Spleen (tissue), 11 donors: ENCODE results near the gene TESK1. TPM values are rescaled to one million over a fixed set of nuclear protein-coding genes. Genes with fewer than 3 reads are reported as not detected.
"Not testable (repeated sequence)": the region's sequence is repeated elsewhere in the genome, so short reads cannot be mapped to it uniquely, and the experiment has no call there.

Experiments used
- DNase-seq: peaks from one replicate; pipeline ENCODE4 v3.0.0-alpha.2; 2020
- H3K27ac ChIP-seq, 8 donors: fragments of 200-600 bp; sonication (generic) in 7 of 8; 1 replicate in 4 of 8; 2 replicates in 4 of 8; pipeline versions ENCODE4 v1.5.0 to v1.8.0; 2016 to 2021; ENCODE audit warnings: inconsistent platforms in 4 of 8, mild to moderate bottlenecking in 4 of 8, moderate library complexity in 1 of 8
- H3K27me3 ChIP-seq, 7 donors: fragments of 200-600 bp; sonication (generic) in 6 of 7; replicated peaks in 1 of 7; 1 replicate in 4 of 7; 2 replicates in 3 of 7; pipeline versions ENCODE4 v1.5.0 to v1.8.0; 2016 to 2021; ENCODE audit warnings: inconsistent platforms in 3 of 7, mild to moderate bottlenecking in 1 of 7
- H3K36me3 ChIP-seq, 6 donors: fragments of 200-600 bp; sonication (generic) in 5 of 6; 1 replicate in 4 of 6; 2 replicates in 2 of 6; pipeline versions ENCODE4 v1.5.0 to v1.8.0; 2016 to 2021; ENCODE audit warnings: inconsistent platforms in 2 of 6
- H3K4me1 ChIP-seq, 6 donors: fragments of 200-600 bp; sonication (generic) in 5 of 6; 1 replicate in 3 of 6; 2 replicates in 3 of 6; pipeline versions ENCODE4 v1.5.0 to v1.8.0; 2016 to 2021; ENCODE audit warnings: inconsistent platforms in 3 of 6
- H3K4me3 ChIP-seq, 8 donors: fragments of 200-600 bp; sonication (generic) in 7 of 8; 1 replicate in 4 of 8; 2 replicates in 4 of 8; pipeline versions ENCODE4 v1.5.0 to v1.8.0; 2016 to 2021; ENCODE audit warnings: inconsistent platforms in 4 of 8, mild to moderate bottlenecking in 4 of 8, moderate library complexity in 2 of 8
- H3K9me3 ChIP-seq, 8 donors: fragments of 200-600 bp; sonication (generic) in 7 of 8; 1 replicate in 4 of 8; 2 replicates in 4 of 8; pipeline versions ENCODE4 v1.5.0 to v1.8.0; 2016 to 2021; ENCODE audit warnings: inconsistent platforms in 4 of 8
- CTCF ChIP-seq, 11 experiments: fragments of 200-600 bp in 7 of 11; fragments of 450-650 bp in 4 of 11; sonication (generic) in 4 of 11; IDR thresholded peaks in 8 of 11; conservative IDR thresholded peaks in 3 of 11; 1 replicate in 7 of 11; 2 replicates in 4 of 11; pipeline versions ENCODE4 v1.4.0 to v1.8.0; 2016 to 2021; ENCODE audit warnings: antibody characterized with exemption in 11 of 11, inconsistent platforms in 4 of 11, mild to moderate bottlenecking in 1 of 11
- POLR2A ChIP-seq, 3 donors: fragments of 450-650 bp; IDR thresholded peaks; one replicate each; pipeline ENCODE4 v1.5.1; 2017; ENCODE audit warnings: antibody characterized with exemption in 3 of 3, mild to moderate bottlenecking in 1 of 3
- POLR2AphosphoS5 ChIP-seq, 3 donors: sonication (generic); formaldehyde crosslinking; IDR thresholded peaks; one replicate each; pipeline ENCODE4 v1.5.1; 2017; ENCODE audit warnings: antibody characterized with exemption in 3 of 3
- WGBS, 5 donors: extraction: QIAGEN DNeasy Blood & Tissue Kit in 3 of 5; methylation state at CpG; one replicate each; pipeline versions ENCODE4 v1.1.5 to v1.1.7; 2013 to 2018; 5-methylcytosine and 5-hydroxymethylcytosine counted together
- intact Hi-C: fragments of 100-400 bp; cut with DNase I; formaldehyde crosslinking; loops from one replicate; pipeline ENCODE4 v1.15.0; 2023; ENCODE audit warnings: low total_unique reads
- polyA plus RNA-seq, 3 donors: library from polyadenylated mRNA; stranded (reverse); fragments of 200-250 nt; gene quantifications; one replicate each; pipeline ENCODE4 v1.2.1, GENCODE V29; 2013
- total RNA-seq, 7 donors: library from RNA; depleted of rRNA in 3 of 7; stranded (reverse); fragments of >200 nt in 3 of 7; fragmentation: NEBNext Ultra II Directional in 4 of 7; extraction: Animal tissue kit (Norgen Biotek cat#: 25700) in 4 of 7; gene quantifications; one replicate each; pipeline versions ENCODE4 v1.1.0 to v1.2.1, GENCODE V29; 2016 to 2021
- donor health status: healthy with polysubstance abuse.
- donor health status: DM: no; HTN: no; CAD: no; lungs with moderate emphysema.
- donor health status: DM: no; HTN: no; CAD: no.
- donor health status: Bipolar disorder and iron deficiency.
- donor health status: healthy.
- donor health status: DM: no; HTN: no; CAD: no.
- donor health status: DM: yes; HTN: yes; CAD: no.

Gene TESK1
- total and polyA plus RNA-seq, 10 donors: 15.6 to 47.1 (median 31.6) TPM

GRCh38 chr9:35609820-35610163 lies 4.7 kb downstream of the TESK1 start:
- peak overlapping the region in 2 of 8 donors; percentile 5 to 45 for H3K27ac ChIP-seq
- peaks cover 0 to 76% (median 30%) of the 10 kb centered on the region in 6 donors for H3K36me3 ChIP-seq
- no peak overlapping the region for H3K4me3 ChIP-seq
- WGBS, 5 donors: 87 to 94% (median 91%) methylated on average over 9 to 13 of the region's 13 CpGs
- H3K9me3 ChIP-seq: no peaks in the 10 kb centered on the region
- TF ChIP-seq POLR2AphosphoS5 (IDR thresholded peaks at IDR 0.05) (peak in 1 of 3 donors; percentile 7), CTCF (IDR thresholded peaks at IDR 0.05 in 8 of 11, conservative IDR thresholded peaks at IDR 0.05 in 3 of 11) (no peak)
- H3K4me1 ChIP-seq: peaks cover 19 to 93% (median 24%) of the 10 kb centered on the region in 6 donors
- H3K27me3 ChIP-seq: no peaks in the 10 kb centered on the region
- intact Hi-C loops: loop anchor here (10.0 kb wide), 2 partner anchors 55 to 125 kb away; partner anchors contain the start of genes ARHGEF39, CREB3 and TLN1
- no peak for DNase-seq

GRCh38 chr9:35611230-35611797 lies 6.3 kb downstream of the TESK1 start:
- WGBS, 5 donors: 10 to 22% (median 17%) methylated on average over 7 to 8 of the region's 8 CpGs
- Histone ChIP-seq H3K27ac (peak overlapping the region in 2 of 8 donors; percentile 10 to 51), H3K4me1 (peaks cover 14 to 99% (median 31%) of the 10 kb centered on the region in 6 donors), H3K9me3 (no peaks in the 10 kb centered on the region), H3K27me3 (no peaks in the 10 kb centered on the region), H3K4me3 (no peak overlapping the region), H3K36me3 (peaks cover 0 to 92% (median 30%) of the 10 kb centered on the region in 6 donors)
- intact Hi-C loops: no loop called here
- TF ChIP-seq POLR2A (IDR thresholded peaks at IDR 0.05) (no peak), POLR2AphosphoS5 (IDR thresholded peaks at IDR 0.05) (peak in 2 of 3 donors; percentile 22 to 65), CTCF (IDR thresholded peaks at IDR 0.05 in 8 of 11, conservative IDR thresholded peaks at IDR 0.05 in 3 of 11) (peak; percentile 27 to 80 (median 63))
- DNase-seq: peak; percentile 79

GRCh38 chr9:35612066-35612465 lies 7.0 kb downstream of the TESK1 start:
- H3K27me3 ChIP-seq, intact Hi-C loops, H3K9me3 ChIP-seq, H3K4me3 ChIP-seq, DNase-seq: not testable (repeated sequence)
- peaks cover 8 to 99% (median 28%) of the 10 kb centered on the region in 6 donors for H3K4me1 ChIP-seq
- H3K36me3 ChIP-seq: peaks cover 0 to 91% (median 30%) of the 10 kb centered on the region in 6 donors
- WGBS, 5 donors: 85 to 97% (median 90%) methylated on average over 4 of the region's 4 CpGs
- H3K27ac ChIP-seq: peak overlapping the region in 1 of 8 donors; percentile 51

- intact Hi-C loops: no loop called here
- Histone ChIP-seq H3K4me3 (no peak overlapping the region), H3K4me1 (peaks cover 8 to 99% (median 31%) of the 10 kb centered on the region in 6 donors), H3K36me3 (peaks cover 0 to 83% (median 26%) of the 10 kb centered on the region in 6 donors), H3K9me3 (no peaks in the 10 kb centered on the region), H3K27ac (peak overlapping the region in 1 of 8 donors; percentile 7), H3K27me3 (no peaks in the 10 kb centered on the region)
- no peak for DNase-seq
- 74 to 98% (median 96%) methylated on average over 2 of the region's 2 CpGs for WGBS, 5 donors
- TF ChIP-seq CTCF (IDR thresholded peaks at IDR 0.05 in 8 of 11, conservative IDR thresholded peaks at IDR 0.05 in 3 of 11): no peak
- no peak for TF ChIP-seq POLR2AphosphoS5 (IDR thresholded peaks at IDR 0.05)
- TF ChIP-seq POLR2A (IDR thresholded peaks at IDR 0.05): no peak
Observed at GRCh38 chr9:35612843-35613242, 7.8 kb downstream of the TESK1 start.
